GM21423 (cell line): ENCODE measurements around the gene FNTB.

ENCODE experiments used
- ATAC-seq: cut with Tn5 transposase; IDR thresholded peaks from one replicate; pipeline ENCODE4 v1.9.1; 2021; ENCODE audit warnings: mild to moderate bottlenecking, moderate library complexity; ENCODE audit not compliant: unreplicated experiment

Gene FNTB

DNA sequence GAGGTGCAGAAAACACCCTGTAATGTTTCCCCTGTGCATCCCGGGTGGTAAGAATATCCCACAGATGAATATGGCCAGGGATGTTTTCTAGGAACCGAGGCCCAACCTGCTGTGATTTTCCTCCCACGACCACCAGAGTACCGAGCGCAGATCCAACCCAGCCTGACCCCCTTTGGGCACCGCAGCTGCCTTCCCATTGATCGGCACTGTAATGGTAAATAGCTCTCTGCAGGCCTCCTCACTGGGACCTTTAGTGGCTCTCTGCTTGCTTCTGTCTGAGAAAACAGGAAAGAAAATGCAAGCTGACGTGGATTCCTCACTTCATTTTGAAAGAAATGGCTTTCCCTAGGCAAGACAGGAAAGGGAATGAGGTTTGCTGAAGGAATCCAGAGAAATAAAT lies 12.1 kb upstream of the FNTB start:
- ATAC-seq: no peak

DNA sequence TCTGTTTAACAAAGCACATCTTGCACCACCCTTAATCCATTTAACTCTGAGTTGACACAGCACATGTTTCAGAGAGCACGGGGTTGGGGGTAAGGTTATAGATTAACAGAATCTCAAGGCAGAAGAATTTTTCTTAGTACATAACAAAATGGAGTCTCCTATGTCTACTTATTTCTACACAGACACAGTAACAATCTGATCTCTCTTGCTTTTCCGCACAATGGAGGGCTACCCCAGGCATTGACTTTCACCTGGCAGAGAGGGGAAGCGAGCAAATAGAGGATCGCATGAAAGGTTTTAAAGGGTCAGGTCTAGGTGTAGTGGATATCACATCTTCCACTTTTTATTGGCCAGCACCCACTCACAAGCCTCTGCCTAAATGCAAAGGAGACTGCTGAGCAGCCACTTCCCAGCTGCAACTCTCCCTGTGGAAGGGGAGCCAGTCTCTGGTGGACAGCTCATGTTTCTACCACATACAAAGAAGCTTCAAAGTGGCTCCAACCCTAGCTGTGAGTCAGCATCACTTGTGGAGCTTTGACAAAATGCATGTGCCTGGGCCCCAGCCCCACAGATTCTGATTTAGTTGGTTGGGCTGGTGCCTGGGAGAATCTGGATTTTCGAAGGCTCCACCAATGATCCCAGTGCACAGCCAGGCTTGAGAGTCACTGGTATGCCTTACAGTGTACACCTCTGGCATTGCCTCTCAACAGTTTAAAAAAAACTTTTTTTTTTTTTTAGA lies 7.2 kb upstream of the FNTB start:
- ATAC-seq: no peak

DNA sequence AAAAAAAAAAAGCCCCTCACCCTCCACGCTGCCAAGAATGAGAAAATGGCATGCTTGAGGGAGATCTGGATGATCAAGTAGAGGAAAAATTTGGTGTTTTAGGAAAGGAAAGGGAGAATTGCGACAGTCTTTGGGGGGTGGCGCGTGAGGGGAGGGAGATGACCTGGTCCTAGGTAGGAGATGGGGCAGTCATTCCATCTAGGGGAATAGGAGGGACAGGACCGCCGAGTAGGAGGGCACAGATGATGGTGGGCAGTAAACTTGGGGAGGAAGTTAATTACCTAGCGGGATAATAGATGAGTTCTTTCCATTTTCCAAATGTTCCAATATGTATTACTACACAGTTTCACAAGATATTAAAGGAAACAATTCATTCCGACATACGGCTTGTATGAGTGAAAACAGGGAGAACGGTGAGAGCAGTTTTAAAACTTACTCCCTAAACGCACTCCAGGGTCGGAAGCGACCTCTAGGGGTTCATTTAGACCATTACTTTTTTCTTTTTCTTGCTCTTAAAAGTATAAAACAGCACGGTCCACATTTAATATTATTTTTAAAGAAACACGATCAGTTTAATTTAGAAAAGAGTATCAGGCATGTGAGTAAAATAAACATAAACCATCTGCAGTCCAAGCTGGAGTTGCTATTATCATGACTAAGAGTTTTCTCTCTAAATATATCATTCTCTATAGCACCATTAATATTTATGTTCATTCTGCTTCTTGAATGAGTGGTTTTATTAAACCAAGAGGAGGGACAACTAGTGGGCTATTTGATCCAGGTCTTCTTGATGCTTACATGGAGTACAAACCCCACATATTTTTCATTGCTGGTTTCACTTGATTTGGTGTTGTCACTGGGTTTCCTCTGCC lies 3.0 kb upstream of the FNTB start:
- ATAC-seq: no peak

DNA sequence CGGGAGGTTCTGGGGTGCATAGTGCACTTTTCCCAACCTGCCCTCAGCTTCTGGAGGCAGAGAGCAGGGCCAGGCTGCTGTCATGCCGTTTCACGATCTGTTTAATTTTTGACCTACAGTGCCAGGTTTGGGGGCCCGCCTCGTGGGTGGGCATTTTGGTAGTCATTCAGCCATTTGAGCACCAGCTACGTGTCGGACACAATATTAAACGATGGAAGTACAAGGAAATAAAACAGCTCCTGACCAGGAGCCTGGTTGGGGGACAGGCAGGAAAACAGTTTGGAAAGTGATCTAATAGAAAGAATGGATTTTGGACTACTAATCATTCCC lies 708 bp downstream of the FNTB start:
- ATAC-seq: no peak

DNA sequence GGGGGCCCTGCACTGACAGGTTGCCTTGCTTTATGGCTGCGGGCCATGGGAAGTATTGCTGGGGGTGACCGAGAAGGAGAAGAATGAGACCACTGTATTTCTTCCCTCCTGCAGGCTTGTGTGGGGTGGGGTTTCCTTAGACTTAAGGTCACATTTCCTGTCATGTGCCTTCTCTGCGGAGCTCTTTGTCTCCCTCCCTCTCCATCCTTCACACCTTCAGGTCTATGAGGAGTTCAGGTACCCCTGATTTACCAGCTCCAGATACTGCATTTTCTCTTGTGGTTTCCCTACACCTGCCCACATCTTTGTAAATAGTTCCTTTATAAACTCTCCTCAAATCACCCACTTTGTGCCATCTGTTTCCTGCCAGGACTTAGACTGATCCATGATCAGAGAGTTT lies 3.6 kb downstream of the FNTB start:
- no peak for ATAC-seq

DNA sequence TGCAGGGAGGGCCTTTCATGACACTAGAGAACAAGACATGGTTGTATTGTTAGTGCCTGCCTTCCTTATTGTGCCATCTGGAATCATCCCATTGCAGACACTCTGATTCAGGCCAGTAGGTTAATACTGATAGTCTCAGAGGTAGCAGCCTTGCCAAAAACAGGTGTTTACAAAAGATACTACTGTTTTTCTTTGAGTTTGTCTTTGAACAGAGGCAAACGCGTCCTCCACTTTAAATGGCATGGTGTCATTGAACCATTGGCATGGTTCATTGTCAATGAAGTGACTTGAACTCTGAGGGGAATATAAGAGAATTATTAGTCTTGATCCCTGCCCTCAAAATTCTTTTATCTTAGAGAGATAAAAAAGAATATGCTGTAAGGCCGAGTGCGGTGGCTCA lies 4.2 kb downstream of the FNTB start:
- no peak for ATAC-seq

DNA sequence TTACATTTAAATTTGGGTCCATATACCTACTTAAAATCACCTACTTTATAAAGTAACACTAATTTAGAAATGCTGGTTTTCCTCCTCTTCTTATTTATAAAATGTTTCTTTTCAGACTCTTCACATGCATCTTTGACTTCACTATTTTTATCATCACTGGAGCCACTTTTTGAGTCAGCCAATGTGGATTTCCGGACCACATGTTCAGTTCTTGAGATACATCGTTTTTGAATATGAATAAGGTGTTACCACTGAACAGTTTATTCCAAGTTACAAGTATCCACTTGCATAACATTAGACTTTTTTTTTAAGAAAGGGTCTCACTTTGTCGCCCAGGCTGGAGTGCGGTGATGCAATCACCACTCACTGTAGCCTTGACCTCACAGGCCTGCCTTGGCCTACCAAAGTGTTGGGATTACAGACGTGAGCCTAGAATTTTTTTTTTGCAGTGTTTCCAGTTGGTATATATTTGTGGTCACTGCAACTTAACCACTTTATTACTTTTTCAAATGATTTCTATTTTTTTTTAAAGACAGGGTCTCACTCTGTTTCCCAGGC lies 5.7 kb downstream of the FNTB start:
- no peak for ATAC-seq

DNA sequence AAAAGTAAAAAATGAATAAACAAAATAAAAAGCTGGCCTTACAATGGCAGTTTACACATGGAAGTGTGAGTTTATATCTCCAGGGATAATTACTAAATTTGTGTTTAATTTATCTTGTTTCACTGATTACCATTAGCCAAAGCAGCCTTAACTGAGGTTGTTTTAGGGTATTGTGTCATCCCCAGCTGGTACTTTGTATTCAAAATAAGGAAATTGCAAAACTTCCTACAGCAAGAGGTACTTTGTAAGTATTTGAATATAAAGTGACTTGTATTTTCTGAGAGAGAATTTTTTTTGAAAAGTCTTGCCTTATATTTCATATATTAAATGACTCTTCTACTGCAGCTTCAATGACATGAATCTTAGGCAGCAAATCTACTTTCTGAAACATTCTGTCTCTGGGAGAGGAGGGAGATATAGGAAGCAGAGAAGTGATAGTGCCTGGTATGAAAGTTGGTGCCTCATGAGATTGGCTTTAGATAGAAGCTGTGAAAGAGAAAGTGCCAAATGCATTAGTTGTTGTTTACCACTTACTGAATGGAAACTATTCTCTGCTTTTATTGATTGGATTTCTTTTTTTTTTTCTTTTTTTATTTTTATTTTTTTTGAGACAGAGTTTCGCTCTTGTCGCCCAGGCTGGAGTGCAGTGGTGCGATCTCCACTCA lies 6.7 kb downstream of the FNTB start:
- ATAC-seq: no peak

DNA sequence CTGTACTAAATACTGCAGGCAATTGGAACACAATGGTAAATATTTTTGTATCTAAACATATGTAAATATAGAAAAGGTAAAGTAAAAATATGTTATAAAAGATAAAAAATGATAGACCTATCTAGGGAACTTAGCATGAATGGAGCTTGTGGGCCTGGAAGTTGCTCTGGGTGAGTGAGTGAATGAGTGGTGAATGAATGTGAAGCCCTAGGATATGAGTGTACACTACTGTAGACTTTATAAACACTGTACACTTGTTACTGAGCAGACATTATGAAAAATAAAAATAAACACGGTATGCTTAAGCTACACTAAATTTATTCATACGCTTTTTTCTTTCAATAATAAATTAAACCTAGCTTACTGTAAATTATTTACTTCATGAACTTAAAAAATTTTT lies 7.8 kb downstream of the FNTB start:
- ATAC-seq: no peak

DNA sequence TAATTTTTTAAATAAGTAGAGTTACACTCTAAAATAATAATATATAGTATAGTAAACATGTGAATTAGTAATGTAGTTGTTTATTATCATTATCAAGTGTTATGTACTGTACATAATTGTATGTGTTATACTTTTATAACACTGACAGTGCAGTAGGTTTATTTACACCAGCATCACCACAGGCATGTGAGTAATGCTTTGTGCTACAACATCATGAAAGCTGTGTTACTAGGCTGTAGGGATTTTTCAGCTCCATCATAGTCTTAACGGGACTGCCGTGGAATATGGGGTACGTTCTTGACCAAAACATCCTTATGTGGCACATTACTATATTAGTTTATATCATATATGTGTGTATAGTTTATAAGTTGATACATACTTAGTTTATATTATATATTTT lies 8.6 kb downstream of the FNTB start:
- no peak for ATAC-seq

DNA sequence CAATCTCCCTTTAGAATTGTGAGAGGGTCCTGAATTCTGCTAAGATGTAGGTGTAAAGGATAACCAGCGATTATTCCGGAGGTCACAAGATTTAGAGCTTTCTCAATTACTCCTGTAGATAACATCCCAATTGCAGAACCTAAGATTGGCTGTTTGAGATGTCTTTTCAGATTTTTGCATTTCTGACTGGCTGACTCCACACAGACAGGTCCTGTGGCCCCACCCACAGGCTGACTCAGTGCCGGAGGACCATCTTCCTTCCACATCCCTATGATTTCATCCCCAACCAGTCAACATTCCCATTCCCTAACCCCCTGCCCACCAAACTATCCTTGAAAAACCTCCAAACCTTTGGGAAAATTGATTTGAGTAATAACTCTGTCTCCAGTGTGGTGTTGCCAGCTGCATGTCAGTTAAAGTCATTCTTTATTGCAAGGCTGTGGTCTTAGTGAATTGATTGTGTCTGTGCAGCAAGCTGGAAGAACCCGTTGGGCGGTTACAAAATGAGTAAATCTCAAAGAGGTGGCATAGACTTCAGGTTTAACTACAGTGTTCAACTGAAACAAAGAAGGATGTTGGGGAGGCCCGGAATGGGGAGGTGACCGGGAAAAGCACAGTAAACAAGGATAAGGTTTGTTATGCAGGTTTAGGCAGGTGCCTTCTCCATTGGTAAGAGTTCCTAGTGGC lies 10.6 kb downstream of the FNTB start:
- ATAC-seq: no peak

DNA sequence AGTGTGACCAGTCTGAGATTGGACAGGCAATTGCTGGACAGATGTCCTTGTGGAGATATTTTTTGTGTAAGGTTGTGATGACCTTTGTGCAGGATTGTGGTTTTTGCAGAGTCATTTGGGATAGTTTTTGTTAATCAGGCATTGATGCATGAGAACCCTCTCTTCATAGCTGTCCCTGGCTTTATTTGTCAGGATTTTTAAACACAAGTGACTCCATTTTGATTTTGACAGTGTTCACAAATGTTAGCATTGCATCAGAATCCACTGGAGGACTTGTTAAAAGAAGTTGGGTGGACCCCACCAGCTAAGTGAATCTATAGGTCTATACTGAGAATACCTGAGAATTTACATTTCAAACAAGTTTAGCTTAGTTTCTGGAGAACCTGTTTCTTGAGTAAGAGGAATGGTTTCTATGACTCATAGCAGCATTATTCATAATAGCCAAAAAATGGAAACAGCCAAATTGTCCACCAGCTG lies 11.8 kb downstream of the FNTB start:
- no peak for ATAC-seq

DNA sequence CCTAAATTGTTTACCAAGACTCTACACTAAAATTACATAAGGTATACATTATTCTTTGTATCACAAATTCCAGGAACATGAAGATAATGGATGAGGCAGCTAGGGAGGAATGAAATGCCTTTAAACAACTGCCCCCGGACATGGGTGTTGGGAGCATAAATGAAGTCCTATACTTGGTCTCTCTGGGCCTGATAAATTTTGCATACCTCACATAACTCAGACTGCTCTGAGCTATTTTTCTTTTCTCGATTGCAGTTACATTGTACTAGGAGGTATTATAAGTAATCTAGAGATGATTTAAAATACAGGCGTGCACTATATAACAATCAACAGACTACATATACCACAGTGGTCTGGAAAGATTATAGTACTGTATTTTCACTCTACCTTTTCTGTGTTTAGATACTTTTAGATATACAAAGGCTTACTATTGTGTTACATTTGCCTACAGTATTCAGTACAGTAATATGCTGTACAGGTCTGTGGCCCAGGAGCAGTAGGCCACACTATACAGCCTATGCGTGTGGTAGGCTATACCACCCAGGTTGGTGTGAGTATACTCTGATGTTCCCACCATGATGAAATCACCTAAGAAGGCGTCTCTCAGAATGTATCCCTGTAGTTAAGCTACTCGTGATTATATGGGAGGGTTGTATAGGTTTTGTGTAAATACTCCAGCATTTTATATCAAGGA lies 14.3 kb downstream of the FNTB start:
- no peak for ATAC-seq

DNA sequence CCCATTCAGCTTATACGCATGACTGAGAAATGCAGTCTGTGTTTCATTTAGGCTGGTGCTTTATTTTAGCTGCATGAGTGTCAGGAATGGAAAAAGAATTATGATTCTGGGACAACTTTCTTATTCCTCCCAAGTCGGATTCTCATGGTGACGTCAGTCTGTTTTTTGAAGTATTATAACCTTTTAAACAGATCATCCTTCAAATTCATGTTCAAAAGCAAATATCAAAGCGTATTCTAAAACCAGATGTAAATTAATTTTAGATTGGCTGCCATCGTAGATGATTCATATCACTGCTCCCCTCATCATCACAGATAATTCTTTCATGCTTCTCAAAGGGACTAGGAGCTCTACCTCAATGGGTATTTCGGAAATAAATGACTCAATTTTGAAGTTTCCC lies 15.0 kb downstream of the FNTB start:
- ATAC-seq: no peak

DNA sequence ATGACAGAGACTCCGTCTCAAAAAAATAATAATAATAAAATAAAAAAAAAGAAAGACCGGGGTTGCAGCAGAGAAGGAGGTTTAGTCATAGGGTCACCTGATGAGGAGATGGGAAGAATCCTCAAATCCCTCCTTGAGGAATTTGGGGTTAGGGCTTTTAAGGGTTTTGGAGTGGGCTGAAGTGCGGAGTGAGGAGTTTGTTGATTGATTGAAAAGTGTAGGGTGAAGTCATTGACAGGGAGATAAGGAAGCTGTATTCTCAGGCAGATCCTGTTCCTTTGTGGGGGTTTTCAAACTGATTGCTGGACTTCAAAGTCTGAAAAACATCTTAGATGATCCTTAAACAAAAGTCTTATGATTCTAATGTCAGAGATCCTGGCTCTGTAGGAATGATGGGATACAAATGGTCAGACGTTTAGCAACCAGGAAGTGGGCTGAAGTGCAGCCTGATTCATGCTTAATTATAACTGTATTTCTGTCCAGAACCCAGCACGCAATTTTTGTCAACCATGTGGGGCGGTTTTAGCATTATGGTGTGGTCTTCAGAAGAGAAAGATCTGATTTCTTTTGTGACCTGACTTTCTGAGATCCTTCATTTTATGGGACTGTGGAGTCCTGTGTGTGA lies 16.0 kb downstream of the FNTB start:
- no peak for ATAC-seq

DNA sequence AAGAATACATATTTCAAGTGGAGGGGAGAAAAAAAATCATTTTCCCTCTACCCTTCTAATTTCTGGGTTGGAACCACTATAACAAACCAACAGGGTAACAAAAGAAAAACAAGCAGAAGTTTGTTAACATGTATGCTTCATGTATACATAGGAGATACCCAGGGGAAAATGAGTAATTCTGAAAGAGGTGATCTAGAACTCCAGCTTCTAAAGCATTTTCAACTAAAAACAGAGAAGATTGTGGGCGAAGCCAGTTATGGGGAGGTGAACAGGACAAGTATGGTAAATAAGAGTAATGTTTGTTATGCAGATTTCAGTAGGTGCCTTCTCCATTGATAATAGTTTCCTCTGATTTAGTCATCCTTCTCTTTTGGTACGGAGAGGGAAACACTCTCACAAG lies 16.7 kb downstream of the FNTB start:
- ATAC-seq: no peak

DNA sequence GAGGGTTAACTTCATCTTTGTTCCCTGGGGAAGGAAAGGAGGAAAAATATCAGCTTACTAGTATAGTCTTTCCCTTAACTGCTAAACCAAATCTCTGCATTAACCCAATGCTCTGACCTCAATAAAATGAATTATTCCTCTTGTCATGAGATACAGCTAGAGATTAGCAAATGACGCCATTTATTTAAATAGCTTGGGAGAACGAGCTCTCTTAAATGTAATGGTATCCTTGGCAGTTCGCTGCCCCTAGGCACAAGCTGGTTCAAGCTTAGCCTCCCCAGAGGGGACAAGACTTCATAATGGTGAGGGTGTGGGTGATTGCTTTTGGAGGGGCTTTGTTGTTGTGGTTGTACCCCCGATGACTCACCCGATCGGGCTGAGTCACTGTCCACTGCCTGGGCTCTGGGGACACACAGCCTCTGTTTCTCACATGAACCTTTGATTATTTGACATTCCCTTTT lies 19.6 kb downstream of the FNTB start:
- ATAC-seq: no peak

DNA sequence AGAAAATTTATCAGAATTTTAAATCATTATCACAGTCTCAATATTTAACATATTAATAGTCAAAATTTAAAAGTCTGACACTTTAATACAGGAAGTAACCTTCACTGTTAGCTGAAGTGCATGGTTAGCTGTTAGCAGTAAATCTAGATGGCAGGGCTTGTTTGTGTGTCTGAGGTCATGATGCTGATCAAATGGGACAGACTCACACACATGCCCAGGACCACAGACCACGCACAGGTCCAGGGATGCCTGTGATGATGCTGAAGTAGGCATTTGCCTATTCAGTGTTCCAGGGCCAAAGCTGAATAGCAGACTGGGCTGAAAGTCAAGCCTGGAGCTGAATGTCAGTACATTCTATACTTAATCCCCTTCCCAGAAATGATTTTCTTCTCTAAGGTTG lies 20.5 kb downstream of the FNTB start:
- no peak for ATAC-seq

DNA sequence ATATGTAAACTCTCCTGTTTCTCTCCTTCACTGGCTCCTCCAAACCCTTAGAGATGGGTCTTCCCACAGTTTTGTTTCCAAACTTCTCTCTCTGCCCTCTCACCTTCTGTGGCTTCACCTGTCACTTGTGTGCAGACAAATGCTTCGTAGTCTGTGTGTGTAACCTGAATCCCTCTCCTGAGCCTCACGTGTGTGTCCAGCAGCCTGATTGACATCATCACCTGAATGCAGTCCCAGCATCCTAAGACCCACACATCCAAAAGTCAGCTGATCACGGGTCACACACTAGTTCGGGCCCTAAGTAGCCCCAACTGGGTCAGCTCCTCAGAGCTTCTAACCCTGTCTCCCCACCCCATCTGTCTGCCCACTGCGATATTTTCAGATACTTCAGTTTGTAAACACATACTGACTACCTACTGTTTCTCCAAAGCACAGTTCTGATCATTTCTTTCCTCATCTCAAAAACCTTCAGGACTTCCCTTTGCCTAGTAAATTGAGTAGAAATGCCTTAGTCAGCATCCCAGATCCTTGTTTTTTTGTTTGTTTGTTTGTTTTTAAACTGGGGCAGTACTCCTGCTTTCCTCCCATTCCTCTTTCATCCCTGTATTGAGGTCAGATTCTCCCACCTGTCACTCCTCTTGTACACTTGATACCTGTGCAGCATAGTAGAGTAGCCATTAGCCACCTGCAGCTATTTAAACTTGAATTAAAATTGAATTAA lies 23.7 kb downstream of the FNTB start:
- ATAC-seq: no peak
